BE2C (cell line): ENCODE results near the gene CLASP1.
"Not testable (repeated sequence)": the region's sequence is repeated elsewhere in the genome, so short reads cannot be mapped to it uniquely, and the experiment has no call there.

Experiments
- DNase-seq: peaks from one replicate; pipeline ENCODE4 v3.0.0-alpha.2; 2020
- H3K27me3 ChIP-seq: fragments of 250-450 bp; sonication (Bioruptor Pico); 2 replicates; pipeline ENCODE4 v1.5.1; 2020; ENCODE audit warnings: mild to moderate bottlenecking
- H3K36me3 ChIP-seq: fragments of 250-450 bp; sonication (Bioruptor Pico); 2 replicates; pipeline ENCODE4 v1.5.1; 2020; ENCODE audit warnings: mild to moderate bottlenecking
- H3K4me1 ChIP-seq: fragments of 250-450 bp; sonication (Bioruptor Pico); 2 replicates; pipeline ENCODE4 v1.5.1; 2020
- H3K4me3 ChIP-seq: 2 replicates; pipeline ENCODE4 v1.5.1; 2011; ENCODE audit warnings: low read depth, low read length
- H3K9me3 ChIP-seq: fragments of 250-450 bp; sonication (Bioruptor Pico); 2 replicates; pipeline ENCODE4 v1.5.1; 2020
- CTCF ChIP-seq: IDR thresholded peaks from 2 replicates; pipeline ENCODE4 v1.5.1; 2012; ENCODE audit warnings: mild to moderate bottlenecking, low read depth, low read length

Gene CLASP1

GRCh38 chr2:121625953-121626352 lies 23.3 kb downstream of the CLASP1 start:
- Histone ChIP-seq H3K9me3 (no peaks in the 10 kb centered on the region), H3K4me1 (no peaks in the 10 kb centered on the region), H3K36me3 (no peaks in the 10 kb centered on the region), H3K4me3 (no peak overlapping the region), H3K27me3 (no peaks in the 10 kb centered on the region)
- no peak for DNase-seq
- TF ChIP-seq CTCF, result no peak

GRCh38 chr2:121617042-121617599 lies 32.1 kb downstream of the CLASP1 start:
- DNase-seq, result peak; percentile 5
- Histone ChIP-seq H3K27me3 (no peaks in the 10 kb centered on the region), H3K4me1 (0 out of 2 replicates have a peak, but pooled peaks cover 3% of the 10 kb centered on the region), H3K9me3 (no peaks in the 10 kb centered on the region), H3K4me3 (no peak overlapping the region), H3K36me3 (no peaks in the 10 kb centered on the region)
- TF ChIP-seq CTCF, result no peak

GRCh38 chr2:121613774-121614173 lies 35.5 kb downstream of the CLASP1 start:
- 0 out of 2 replicates have a peak, but pooled peaks cover 3% of the 10 kb centered on the region for H3K4me1 ChIP-seq
- TF ChIP-seq CTCF, result no peak
- no peaks in the 10 kb centered on the region for H3K9me3 ChIP-seq
- H3K36me3 ChIP-seq, result no peaks in the 10 kb centered on the region
- DNase-seq, result no peak
- H3K4me3 ChIP-seq, result no peak overlapping the region
- H3K27me3 ChIP-seq, result no peaks in the 10 kb centered on the region

GRCh38 chr2:121613152-121613551 lies 36.1 kb downstream of the CLASP1 start:
- Histone ChIP-seq H3K4me1 (0 out of 2 replicates have a peak, but pooled peaks cover 3% of the 10 kb centered on the region), H3K9me3 (no peaks in the 10 kb centered on the region), H3K4me3 (no peak overlapping the region), H3K27me3 (no peaks in the 10 kb centered on the region), H3K36me3 (no peaks in the 10 kb centered on the region)
- no peak for TF ChIP-seq CTCF
- no peak for DNase-seq

- Histone ChIP-seq H3K4me1 (no peaks in the 10 kb centered on the region), H3K9me3 (no peaks in the 10 kb centered on the region), H3K4me3 (no peak overlapping the region), H3K27me3 (no peaks in the 10 kb centered on the region), H3K36me3 (no peaks in the 10 kb centered on the region)
- TF ChIP-seq CTCF, result no peak
- no peak for DNase-seq
These were observed 37.2 kb downstream of the CLASP1 start for GRCh38 chr2:121611730-121612705.

- H3K36me3 ChIP-seq, H3K4me3 ChIP-seq, H3K4me1 ChIP-seq, DNase-seq, H3K9me3 ChIP-seq, H3K27me3 ChIP-seq: not testable (repeated sequence)
These were observed 38.1 kb downstream of the CLASP1 start for GRCh38 chr2:121611048-121611649.

- H3K27me3 ChIP-seq, H3K4me3 ChIP-seq, H3K9me3 ChIP-seq, H3K36me3 ChIP-seq, DNase-seq, H3K4me1 ChIP-seq: not testable (repeated sequence)
These were observed 38.8 kb downstream of the CLASP1 start for GRCh38 chr2:121610487-121610874.
